GM21367 (cell line): ENCODE measurements around the gene CEBPG.

Experiments used
- ATAC-seq: cut with Tn5 transposase; IDR thresholded peaks from one replicate; pipeline ENCODE4 v1.9.1; 2021; ENCODE audit not compliant: unreplicated experiment

The CEBPG gene

GRCh38 chr19:33381101-33381500 lies 7.6 kb downstream of the CEBPG start:
- no peak for ATAC-seq

DNA sequence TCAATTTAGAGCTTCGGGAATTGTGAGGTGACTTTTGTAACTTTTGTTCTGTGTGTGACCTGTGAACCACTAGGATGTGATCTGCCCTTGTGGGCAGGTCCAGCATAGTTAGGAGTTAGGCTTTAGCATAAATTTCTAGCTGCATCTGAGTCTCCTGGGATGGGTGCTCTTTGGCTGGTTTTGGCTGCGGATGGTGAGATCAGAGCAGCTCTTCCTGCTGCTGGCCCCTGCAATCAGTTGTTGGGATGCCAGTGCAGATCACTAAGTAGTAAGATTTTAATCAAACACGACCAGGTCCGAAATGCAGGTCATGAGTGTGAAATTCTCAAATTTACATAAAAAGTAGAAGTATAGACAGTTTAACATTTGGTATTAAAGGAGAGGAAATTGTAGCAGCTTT lies 8.5 kb downstream of the CEBPG start:
- ATAC-seq: no peak

- ATAC-seq: no peak
These were observed 9.5 kb downstream of the CEBPG start for GRCh38 chr19:33382982-33383381.

DNA sequence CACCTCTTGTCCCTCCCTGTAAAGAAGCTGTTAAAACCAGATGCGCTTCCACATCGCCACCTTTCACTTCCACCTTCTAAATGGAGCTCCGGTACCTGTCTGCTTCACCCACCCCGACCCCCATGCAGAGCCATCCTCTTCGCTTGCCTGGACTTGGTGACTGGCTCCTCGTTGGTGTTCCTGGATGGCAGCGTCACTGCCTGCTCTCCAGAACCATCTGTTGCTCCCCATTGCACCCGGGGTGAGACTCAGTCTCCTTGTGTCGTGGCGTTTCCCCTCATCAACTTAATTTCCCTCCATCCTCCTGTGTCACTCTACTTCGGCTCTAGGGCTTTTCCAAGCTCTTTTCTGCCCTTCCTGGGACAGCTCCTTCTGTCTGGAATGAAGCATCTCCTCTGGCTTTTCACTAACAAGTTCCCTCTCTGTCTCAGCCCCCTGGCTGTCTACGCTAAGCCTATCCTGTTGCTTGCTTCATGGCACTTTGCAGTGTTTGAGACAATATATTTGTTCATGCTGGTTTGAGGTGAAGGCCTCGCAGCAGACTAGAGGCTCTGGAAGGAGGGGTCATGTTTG lies 10.3 kb downstream of the CEBPG start:
- no peak for ATAC-seq

DNA sequence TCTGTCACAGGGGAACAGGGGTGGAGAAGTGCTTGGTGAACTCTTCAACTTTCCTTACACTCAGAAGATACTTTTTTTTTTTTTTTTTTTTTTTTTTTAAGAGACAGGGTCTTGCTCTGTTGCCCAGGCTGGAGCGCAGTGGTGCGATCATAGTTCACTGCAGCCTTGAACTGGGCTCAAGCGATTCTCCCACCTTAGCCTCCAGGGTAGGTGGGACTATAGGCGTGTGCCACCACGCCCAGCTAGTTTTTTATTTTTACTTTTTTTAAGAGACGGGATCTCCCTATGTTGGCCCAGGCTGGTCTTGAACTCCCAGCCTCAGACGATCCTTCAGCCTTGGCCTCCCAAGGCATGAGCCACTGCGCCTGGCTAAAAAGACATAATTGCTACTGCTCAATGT lies 11.5 kb downstream of the CEBPG start:
- ATAC-seq: no peak

DNA sequence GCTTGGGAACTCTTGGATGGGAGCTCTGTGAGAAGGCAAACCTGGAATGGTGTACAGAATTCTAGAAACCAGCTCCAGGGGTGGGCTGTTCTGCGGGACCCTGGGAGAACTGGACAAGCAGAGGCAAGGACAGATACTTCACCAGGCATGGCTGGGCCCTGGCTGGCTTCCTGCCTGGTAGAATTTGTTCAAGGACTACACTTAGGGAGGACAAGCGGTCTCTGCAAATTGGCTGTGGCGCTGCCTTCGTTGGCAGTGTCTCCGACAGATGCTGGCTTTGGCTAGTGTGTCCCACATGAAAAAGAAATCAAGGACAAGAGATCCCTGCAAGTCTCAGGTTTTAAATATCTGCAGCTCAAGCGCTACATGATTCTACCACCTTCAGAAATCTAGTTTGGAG lies 12.4 kb downstream of the CEBPG start:
- no peak for ATAC-seq

GRCh38 chr19:33386361-33386858 lies 12.9 kb downstream of the CEBPG start:
- ATAC-seq: no peak

- ATAC-seq: no peak
These were observed 14.1 kb downstream of the CEBPG start for GRCh38 chr19:33387351-33388230.

DNA sequence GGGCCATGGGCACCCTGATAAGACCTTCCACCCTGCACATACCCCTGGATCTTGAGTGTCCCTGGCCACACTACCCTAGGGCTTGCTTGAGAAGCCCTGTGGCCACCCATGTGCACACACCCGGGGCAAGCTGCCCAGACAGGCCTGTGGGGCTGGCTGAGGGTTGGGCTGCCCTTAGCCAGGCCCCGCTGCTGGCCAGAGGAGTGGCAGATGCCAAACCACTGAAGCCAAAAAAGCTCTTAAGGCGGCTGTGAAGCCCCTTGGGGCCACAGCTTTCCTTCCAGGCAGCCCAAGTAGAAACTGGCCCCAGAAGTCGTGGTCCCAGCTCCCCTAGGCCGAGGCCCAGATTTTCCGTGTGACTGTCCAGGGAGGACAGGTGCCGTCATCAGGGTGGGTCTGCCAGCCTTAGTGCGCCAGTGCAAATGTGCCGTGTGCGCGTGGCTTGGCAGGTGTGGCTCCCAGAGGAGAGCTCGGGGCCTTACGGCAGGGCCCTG lies 14.8 kb downstream of the CEBPG start:
- ATAC-seq: no peak

DNA sequence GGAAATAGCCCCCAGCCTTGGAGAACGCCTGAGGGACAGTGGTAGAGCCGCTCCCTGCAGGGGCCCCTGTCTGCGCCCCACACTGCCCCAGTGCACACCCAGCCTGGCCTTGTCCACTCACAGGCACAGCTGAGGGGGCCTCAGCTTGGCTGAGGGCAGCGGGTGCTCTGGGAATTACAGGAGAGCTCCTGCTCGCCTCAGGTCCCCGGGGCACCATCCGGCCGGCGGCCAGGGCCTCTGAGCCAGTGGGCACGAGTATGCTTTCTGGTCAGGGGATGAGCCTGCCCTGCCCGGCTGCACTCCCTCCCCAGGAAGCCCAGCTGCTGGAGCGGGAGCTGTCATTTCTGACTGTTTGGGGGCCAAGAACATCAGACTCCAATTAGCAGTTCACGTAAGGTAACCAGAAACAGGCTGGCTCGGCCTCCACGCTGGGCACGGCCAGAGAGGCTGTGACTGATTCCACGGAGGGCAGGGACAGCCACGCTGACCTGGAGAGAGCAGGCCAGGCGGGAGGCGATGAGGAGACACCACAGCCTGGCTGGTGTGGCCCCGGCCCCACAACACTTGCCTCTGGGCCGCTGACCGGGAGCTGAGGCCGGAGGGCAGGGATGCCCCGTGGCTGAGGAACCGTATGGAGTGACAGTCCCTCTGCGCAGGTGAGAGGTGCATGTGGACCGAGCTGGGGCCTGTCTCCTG lies 15.4 kb downstream of the CEBPG start:
- no peak for ATAC-seq

DNA sequence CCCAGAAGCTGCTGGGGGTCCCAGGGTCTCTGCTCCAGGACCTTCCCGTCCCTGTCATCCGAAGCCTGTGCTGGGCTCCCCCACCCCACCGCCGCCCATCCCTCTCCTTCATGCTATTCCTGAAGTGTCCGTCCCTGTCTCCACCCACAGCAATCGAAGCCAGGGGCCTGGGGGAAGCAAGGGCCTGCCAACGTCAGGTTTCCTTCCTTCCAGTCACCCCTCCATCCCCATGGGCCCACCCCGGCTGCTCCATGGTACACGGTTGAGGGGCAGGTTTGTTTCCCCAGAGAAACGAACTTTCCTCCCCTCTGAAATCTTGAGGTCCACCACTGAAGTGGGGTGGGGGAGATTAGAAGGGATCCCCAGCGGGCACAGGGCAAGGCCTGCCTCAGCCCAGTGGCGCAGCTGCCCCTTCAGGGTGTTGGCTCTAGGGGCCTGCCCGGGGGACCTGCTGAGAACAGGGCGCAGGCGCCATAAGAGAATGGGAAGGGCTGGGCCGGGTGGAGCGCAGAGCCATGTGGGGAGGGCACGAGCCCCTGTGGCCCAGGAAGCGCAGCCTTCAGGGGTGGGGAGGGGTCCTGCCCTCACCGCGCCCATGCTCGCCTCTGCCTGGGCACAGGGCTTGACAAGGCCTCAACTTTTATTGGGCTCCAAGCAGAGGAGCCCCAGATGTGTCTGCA lies 16.1 kb downstream of the CEBPG start:
- no peak for ATAC-seq

- ATAC-seq: no peak
These were observed 16.8 kb downstream of the CEBPG start for GRCh38 chr19:33390101-33390907.

GRCh38 chr19:33390908-33391630 lies 17.6 kb downstream of the CEBPG start:
- no peak for ATAC-seq

GRCh38 chr19:33391631-33392249 lies 18.2 kb downstream of the CEBPG start:
- no peak for ATAC-seq

DNA sequence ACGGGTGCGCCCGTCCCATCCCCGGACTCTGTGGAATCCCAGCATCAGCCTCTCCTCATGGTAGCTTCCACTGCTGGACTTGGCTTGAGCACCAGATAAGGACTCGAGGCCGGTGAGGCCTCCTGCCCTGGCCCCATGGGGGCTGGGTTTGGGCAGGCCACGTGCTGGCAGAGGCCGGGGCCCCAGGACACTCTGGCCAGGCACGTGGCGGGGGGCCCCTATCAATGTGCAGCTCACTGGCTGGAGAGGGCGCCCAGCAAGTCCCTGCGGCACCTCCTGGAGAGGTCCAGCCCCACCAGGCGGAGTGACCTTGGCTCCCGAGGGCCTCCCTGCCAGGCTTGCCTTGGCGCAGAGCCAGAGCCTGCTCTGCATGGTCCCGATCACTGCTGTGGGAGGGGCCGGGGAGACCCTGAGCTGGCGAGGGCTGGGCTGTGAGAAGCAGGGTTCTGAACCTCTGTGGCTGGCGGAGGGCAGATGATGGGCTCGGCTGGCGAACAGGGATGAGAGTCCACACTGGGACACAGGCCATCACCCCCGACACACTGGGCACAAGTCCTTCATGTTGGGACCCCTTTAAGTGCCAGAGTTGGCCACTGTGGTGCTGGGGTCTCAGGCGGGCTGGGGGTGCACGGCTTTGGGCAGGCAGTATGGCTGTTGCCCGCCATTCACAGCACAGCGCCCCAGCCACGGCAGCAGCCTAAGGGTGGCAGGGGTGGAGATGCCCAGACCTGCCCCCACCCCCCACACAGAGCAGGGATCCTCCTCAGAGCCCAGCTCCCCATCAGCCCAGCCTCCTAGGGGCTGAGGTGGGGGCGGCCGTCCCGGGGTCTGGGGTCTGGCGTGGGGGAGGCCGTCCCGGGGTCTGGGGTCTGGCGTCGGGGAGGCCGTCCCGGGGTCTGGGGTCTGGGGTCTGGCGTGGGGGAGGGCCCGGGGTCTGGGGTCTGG lies 19.1 kb downstream of the CEBPG start:
- ATAC-seq: no peak

DNA sequence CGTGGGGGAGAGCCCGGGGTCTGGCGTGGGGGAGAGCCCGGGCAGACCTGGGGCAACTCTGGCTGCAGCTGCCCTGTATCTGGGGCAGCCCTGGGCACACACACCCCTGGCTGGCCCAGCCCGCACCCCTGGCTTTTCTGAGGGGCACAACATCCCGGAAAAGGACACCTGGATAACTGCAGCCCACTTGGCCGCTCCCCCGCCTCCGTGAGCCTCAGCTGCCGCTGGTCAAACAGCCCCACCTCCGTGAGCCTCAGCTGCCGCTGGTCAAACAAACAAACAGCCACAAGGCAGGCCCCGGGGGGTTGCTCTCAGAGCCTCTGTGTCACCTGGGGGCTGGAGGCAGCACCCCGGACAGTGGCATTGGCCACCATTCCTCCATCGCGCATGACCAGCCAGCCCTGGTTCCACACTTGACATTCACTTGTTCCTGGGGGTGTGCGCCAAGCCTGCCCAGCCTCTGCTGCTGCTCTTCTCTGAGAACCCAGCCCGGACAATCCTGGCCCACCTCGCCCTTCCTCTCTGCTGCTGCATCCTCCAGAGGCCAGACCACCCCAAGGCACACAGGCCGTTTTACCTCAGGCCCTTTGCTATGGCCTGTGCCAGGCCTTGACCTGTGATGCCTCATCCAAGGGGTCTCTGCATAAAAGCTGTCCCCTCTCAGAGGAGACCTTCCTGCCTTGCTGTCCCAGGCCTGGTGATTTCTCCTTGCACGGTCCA lies 19.9 kb downstream of the CEBPG start:
- ATAC-seq: no peak

DNA sequence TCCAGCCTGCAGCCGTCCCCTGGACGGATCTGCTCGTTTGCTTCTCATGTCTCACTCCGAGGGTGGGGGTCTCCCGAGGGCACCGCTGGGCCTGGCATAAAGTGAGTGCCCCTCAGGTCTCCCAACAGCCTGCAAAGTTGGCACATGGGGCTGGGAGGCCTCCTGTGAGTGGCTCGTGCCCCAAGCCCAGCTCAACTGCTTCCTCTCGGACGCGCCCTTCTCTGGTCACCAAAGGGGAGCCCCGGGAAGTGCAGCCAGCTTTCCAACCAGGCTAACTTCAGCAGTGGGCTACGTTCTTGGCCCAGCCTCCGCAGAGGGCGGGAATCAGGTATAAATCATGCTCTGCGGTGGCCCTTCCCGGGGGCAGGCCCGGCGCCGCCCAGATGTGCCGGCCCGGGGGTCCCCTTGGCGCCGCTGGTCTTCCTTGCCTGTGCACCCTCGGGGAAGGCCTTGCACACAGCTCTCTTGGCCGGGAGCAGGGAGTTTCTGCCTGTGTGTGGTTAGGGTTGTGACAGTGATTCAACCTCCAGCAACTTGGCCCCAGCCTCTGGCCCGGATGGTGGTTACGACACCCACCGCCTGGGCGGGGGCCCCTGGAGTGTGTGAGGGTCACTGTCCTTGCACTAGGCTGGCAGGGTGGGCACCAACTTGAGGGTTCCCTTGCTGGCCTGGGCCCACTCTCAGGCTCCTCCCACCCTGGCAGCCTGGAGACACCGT lies 20.7 kb downstream of the CEBPG start:
- no peak for ATAC-seq
